ENCODE results near the gene OAS3. TPM values are rescaled to one million over a fixed set of nuclear protein-coding genes. Genes with fewer than 3 reads are reported as not detected.

The OAS3 gene, protein sequence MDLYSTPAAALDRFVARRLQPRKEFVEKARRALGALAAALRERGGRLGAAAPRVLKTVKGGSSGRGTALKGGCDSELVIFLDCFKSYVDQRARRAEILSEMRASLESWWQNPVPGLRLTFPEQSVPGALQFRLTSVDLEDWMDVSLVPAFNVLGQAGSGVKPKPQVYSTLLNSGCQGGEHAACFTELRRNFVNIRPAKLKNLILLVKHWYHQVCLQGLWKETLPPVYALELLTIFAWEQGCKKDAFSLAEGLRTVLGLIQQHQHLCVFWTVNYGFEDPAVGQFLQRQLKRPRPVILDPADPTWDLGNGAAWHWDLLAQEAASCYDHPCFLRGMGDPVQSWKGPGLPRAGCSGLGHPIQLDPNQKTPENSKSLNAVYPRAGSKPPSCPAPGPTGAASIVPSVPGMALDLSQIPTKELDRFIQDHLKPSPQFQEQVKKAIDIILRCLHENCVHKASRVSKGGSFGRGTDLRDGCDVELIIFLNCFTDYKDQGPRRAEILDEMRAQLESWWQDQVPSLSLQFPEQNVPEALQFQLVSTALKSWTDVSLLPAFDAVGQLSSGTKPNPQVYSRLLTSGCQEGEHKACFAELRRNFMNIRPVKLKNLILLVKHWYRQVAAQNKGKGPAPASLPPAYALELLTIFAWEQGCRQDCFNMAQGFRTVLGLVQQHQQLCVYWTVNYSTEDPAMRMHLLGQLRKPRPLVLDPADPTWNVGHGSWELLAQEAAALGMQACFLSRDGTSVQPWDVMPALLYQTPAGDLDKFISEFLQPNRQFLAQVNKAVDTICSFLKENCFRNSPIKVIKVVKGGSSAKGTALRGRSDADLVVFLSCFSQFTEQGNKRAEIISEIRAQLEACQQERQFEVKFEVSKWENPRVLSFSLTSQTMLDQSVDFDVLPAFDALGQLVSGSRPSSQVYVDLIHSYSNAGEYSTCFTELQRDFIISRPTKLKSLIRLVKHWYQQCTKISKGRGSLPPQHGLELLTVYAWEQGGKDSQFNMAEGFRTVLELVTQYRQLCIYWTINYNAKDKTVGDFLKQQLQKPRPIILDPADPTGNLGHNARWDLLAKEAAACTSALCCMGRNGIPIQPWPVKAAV
- 26.4 and 29.0 TPM in 2 replicates for total RNA-seq

DNA sequence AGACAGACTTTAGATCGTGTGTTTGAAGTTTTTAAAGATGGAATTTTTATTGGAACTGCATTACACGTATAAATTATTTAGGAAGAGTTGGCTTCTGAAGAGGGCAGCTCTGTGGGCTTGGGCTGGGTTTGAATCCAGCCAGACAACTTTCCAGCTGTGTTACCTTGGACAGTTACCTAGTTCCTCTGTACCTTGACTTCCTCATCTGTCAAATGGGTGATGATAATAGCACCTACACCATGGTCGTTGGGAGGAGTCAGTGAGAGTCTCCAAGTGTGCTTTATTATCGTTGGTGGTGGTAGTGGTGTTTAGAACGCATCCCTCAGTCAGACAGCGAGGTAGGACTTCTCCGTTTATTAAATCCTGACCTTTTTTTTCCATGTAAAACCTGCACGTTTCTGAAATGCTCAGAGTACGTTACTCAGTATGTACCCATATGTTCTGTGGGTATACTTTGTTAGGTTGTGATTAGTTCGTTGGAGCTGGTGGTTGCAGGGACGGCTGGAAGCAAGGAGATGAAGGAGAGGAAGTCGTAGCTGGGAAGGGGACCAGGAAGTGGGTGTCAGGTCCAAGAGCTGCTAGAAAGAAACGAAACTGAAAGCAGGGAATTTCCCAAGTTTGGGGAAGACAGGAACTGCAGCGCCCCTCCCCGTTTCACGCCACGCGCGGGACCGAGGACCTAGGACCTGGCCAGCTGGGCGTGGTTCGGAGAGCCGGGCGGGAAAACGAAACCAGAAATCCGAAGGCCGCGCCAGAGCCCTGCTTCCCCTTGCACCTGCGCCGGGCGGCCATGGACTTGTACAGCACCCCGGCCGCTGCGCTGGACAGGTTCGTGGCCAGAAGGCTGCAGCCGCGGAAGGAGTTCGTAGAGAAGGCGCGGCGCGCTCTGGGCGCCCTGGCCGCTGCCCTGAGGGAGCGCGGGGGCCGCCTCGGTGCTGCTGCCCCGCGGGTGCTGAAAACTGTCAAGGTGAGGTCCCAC lies at the start of gene OAS3:
OAS3 (plus strand) TSS at position 734 of the 979 bp plus-strand sequence; CDS start at position 791, 57 bp downstream.
- peak; percentile 47 for DNase-seq (ENCODE audit: low read depth)
- Histone ChIP-seq H3K4me3 (ENCODE audit: low read depth, low read length) (peak within 1 kb of the TSS; percentile 50), H3K27me3 (ENCODE audit: control insufficient read depth, insufficient read depth, low read length) (no peaks in the 10 kb centered on the region), H3K36me3 (ENCODE audit: control insufficient read depth, insufficient read depth, low read length) (no peaks in the 10 kb centered on the region)
- TF ChIP-seq, protein P1, sequence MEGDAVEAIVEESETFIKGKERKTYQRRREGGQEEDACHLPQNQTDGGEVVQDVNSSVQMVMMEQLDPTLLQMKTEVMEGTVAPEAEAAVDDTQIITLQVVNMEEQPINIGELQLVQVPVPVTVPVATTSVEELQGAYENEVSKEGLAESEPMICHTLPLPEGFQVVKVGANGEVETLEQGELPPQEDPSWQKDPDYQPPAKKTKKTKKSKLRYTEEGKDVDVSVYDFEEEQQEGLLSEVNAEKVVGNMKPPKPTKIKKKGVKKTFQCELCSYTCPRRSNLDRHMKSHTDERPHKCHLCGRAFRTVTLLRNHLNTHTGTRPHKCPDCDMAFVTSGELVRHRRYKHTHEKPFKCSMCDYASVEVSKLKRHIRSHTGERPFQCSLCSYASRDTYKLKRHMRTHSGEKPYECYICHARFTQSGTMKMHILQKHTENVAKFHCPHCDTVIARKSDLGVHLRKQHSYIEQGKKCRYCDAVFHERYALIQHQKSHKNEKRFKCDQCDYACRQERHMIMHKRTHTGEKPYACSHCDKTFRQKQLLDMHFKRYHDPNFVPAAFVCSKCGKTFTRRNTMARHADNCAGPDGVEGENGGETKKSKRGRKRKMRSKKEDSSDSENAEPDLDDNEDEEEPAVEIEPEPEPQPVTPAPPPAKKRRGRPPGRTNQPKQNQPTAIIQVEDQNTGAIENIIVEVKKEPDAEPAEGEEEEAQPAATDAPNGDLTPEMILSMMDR (IDR thresholded peaks at IDR 0.05; ENCODE audit: insufficient read depth, low read length, poor library complexity, severe bottlenecking): no peak

DNA sequence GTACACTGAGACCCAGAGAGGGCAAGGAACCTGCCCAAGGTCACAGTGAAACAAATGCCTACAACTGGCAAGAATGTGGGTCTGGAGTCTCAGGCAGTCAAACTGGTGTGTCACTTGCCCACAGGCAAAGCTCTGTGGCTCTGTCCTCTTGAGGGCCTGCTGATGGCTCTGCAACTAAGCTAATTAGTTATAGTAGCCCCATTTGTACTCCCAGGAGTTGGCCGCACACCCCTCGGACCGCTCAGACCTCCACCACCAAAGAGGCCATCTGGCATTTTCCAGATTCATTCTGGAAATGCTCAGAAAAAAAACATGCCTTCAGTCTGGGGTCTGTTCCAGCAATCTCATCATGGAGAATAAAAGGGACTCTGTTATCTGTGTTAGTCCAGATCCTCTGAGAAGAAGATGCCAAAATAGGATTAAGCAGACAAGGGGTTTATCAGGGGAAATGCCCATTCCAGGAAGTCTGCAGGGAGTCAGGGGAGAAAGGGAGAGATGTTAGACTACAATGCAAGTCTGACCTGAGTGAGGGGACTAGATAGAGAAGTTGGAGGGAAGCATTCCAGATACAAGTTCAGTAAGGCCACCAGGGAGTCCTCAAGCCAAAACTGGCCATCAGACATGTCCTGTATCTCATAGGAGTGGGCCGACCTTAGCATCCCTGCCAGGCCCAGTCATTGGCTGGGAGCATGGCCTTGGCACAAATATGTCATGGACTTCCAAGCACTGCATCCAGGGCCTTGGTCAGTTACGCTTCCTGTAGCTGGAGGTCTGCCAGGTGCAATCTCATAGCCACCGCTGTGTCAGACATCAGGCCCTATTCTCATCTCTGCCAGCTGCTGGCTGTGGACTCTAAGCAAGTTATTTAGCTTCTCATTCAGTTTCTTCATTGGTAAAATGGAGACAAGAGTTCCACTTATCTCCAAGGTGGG lies 46.9 kb upstream of the OAS3 start:
- H3K4me3 ChIP-seq (ENCODE audit: low read depth, low read length): no peak overlapping the region
- TF ChIP-seq, protein P1 (IDR thresholded peaks at IDR 0.05; ENCODE audit: insufficient read depth, low read length, poor library complexity, severe bottlenecking): no peak
- H3K27me3 ChIP-seq (ENCODE audit: control insufficient read depth, insufficient read depth, low read length): no peaks in the 10 kb centered on the region
- no peaks in the 10 kb centered on the region for H3K36me3 ChIP-seq (ENCODE audit: control insufficient read depth, insufficient read depth, low read length)
- DNase-seq (ENCODE audit: low read depth): no peak

DNA sequence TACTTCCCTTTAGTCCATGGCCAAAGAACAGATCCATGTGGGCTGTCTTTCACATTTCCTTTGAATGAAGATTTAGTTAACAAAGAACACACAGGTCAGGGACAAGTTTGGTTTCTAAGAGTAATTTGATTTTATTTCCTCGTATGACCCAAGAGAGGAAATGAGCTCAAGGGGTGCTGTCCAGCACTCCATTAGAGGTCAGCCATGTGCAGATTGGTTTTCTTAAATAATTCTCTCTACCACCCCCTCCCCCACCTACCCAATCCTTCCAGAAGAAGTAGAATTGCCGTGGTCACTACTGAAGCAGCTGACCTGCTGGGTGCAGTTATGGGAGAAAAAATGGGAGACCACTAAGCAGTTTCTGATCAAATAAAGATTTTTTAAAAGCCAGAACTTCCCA lies 45.4 kb upstream of the OAS3 start:
- TF ChIP-seq, protein P1 (IDR thresholded peaks at IDR 0.05; ENCODE audit: insufficient read depth, low read length, poor library complexity, severe bottlenecking): no peak
- DNase-seq (ENCODE audit: low read depth): no peak

DNA sequence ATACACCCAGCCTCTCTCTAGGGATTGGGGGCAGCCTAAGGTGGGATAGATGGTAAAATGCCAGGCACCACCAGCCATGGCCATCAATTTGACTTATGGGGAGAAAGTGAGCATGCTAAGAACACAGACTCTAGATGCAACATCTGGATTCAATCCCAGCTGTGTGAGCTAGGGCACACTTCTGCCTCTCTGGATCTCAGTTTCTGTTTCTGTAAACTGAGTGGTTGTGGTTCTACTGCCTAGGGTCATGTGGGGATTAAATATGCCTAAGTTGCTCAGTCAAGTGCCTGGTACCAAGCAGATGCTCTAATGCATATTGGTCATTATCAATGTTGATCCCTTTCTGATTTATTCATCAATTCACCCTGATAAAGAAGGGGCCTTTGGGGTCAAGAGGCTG lies 44.1 kb upstream of the OAS3 start:
- Histone ChIP-seq H3K27me3 (ENCODE audit: control insufficient read depth, insufficient read depth, low read length) (peaks cover 4% of the 10 kb centered on the region), H3K4me3 (ENCODE audit: low read depth, low read length) (no peak overlapping the region), H3K36me3 (ENCODE audit: control insufficient read depth, insufficient read depth, low read length) (no peaks in the 10 kb centered on the region)
- no peak for DNase-seq (ENCODE audit: low read depth)
- TF ChIP-seq, protein P1 (IDR thresholded peaks at IDR 0.05; ENCODE audit: insufficient read depth, low read length, poor library complexity, severe bottlenecking): no peak

More for the DNA sequence above, 45.4 kb upstream of the OAS3 start:
- Histone ChIP-seq H3K36me3 (ENCODE audit: control insufficient read depth, insufficient read depth, low read length) (no peaks in the 10 kb centered on the region), H3K4me3 (ENCODE audit: low read depth, low read length) (no peak overlapping the region), H3K27me3 (ENCODE audit: control insufficient read depth, insufficient read depth, low read length) (peaks cover 4% of the 10 kb centered on the region)
